ENCODE results near the gene DNAJB12.

GRCh38 chr10:72367301-72367960 lies 12.7 kb upstream of the DNAJB12 start:
- TF ChIP-seq CTCF (IDR thresholded peaks at IDR 0.05 in 8 of 11, conservative IDR thresholded peaks at IDR 0.05 in 3 of 11): no peak
- no peak for TF ChIP-seq POLR2A (IDR thresholded peaks at IDR 0.05)
- TF ChIP-seq POLR2AphosphoS5 (IDR thresholded peaks at IDR 0.05): no peak
